CD4-positive, alpha-beta T cell treated with Interleukin-6 at 100 ng/mL for 8 hours (primary cell): ENCODE measurements around the gene CD74.

ENCODE experiments used
- DNase-seq: peaks from one replicate; pipeline ENCODE4 v3.0.0-alpha.2; 2020; ENCODE audit warnings: mixed read lengths, low spot score

Gene CD74

DNA sequence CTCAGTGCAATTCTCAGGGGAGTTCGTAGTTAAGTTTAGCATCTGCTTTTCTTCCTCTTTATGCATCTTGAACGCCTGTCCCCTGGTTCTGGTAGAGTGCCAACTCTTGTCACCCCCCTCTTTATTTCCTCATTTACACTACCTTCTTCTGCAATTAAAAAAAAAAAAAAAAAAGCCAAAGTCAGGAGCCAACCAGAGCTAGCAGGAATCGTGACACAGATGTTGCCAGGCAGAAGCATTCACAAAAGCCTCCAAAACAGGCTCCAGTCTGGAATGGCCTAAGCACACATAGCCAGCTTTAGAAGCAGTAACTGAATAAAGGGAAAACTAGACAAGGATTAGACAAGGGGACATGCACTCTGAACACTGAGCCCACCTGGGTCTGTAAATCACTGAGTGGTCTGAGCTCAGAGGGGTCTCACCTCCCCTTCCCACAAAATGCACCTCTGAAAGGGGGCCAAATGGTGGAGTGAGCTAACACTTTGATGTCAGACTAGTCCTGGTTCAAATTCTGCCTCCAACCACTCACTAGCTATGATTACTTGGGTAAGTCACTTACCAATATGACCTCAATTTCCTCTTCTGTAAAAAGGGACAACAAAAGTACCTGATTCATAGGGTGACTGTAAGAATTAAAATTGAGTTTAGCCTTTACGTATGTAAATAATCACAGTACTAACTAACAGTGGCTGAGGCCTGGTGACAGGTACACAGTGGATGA, 2.0 kb downstream of the CD74 start:
- DNase-seq, result peak; percentile 63

- DNase-seq, result peak; percentile 55
Observed at GRCh38 chr5:150409638-150410523, 2.8 kb downstream of the CD74 start.

- no peak for DNase-seq
Observed at GRCh38 chr5:150408231-150408943, 4.3 kb downstream of the CD74 start.

- no peak for DNase-seq
Observed at GRCh38 chr5:150407096-150407720, 5.5 kb downstream of the CD74 start.

DNA sequence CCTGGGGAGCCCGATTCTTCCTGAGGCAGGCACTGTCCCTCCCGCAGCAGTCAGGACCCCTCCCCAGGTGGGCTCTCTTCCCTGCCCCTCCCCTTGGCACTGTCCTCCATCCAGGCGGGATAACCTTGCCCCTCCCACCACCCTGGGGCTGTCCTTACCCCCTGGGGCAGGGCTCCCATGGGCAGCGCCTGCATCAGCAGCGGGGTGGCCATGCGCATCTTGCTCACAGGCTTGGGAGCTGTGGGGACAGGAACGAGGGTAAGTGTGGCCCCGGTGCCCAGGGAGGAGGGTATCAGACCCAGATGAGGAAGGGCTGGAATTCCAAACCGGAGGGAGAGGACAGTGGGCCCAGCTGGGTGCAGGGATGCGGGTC, 6.0 kb downstream of the CD74 start:
- DNase-seq, result no peak

- no peak for DNase-seq
Observed at GRCh38 chr5:150406103-150406722, 6.5 kb downstream of the CD74 start.

- DNase-seq, result no peak
Observed at GRCh38 chr5:150404941-150405816, 7.5 kb downstream of the CD74 start.

- no peak for DNase-seq
Observed at GRCh38 chr5:150404535-150404934, 8.2 kb downstream of the CD74 start.

DNA sequence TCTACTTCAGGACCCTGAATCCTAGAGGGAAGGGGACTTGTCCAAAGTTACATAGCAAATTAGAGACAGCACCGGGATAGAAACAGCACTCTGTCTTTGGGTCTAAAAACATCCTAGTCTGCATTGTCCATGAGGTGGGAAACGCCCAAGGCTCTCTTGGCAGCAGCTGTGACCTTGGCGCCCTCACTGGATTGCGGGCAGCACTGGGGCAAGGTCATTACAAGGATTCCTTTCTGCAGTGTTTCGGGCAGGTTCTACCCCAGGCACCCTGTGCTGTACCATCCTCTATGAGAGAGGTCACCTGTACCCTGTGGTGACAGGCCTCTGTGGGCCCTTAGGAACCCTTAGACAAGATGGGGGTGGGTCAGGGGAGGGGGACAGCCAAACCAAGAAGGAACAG, 8.6 kb downstream of the CD74 start:
- DNase-seq, result no peak

- no peak for DNase-seq
Observed at GRCh38 chr5:150402901-150403342, 9.8 kb downstream of the CD74 start.

DNA sequence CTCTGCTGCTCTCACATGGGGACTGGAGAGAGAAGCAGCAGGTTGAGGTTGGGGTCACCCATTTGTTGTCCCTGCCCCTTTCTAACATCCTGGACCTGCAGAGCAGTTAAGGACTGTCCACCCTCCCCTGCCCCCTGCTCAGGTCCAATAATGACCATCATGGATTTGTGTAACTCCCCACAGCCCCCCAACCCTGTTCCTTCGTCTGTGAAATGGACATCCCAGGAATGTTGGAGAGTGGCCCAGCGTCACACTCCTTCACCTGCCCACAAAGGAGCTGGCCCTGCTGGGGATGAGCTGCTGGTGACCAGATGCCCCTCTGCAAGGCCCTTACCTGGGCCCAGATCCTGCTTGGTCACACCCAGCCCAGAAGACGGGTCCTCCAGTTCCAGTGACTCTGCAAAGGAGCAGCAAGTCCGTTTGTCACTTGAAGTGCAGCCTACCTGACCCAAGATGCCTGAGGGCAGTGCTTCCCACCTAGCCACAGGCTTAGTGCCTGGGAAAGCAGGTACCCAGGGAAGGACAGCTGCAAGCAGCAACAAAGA, 10.4 kb downstream of the CD74 start:
- DNase-seq, result no peak

- no peak for DNase-seq
Observed at GRCh38 chr5:150401376-150402228, 11.1 kb downstream of the CD74 start.

DNA sequence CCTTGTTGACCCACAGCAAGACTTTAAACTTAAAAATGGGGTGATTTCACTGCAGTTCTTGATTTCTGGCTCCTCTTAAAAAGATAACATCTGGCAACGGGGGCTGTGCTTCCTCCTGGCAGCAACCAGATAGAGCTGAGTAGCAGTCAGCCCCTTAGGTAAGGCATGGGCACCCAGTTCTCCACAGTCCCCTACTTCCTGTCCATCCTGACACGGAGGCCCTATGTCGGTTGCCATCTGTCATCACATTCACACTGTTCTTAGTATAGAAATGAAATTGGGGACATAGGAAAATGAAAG, 11.7 kb downstream of the CD74 start:
- no peak for DNase-seq

GRCh38 chr5:150400316-150401075, 12.2 kb downstream of the CD74 start:
- DNase-seq, result no peak

GRCh38 chr5:150399524-150400211, 13.0 kb downstream of the CD74 start:
- no peak for DNase-seq

GRCh38 chr5:150398722-150399523, 13.8 kb downstream of the CD74 start:
- DNase-seq, result no peak
